ENCODE results near the gene VAV2.
"Not testable (repeated sequence)": the region's sequence is repeated elsewhere in the genome, so short reads cannot be mapped to it uniquely, and the experiment has no call there.

The VAV2 gene

DNA sequence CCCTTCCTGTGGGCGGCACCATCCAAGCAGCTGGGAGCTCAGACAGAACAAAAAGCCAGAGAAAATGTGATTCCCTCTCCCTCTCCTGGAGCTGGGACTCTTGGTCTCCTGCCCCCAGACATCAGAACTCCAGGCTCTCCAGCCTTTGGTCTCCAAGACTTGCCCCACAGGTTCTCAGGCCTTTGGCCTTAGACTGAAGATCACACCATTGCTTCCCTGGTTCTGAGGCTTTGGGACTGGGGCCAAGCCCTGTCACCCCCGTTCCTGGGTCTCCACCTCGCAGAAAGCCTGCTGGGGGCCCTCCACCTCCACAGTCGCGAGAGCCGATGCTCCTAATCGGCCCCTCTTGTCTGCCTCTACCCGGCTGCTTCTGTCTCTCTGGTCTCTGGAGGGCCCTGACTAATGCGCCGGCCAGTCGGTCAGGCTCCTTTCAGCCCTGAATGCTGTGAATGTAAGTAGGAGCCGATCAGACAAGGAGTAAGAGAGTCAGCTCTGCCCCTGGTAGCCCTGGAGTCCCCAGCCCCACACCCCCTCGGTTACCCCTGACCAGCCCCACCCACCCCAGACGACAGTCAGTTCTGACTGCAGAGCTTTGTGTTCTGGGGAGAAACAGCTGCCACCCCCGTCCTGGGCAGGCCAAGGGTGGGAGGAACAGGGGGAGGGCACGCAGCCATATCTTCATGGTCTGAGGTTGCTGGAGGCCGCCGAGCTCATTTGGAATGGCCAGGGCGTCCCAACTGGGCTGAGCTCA is 57.5 kb downstream of the VAV2 start:
- DNase-seq: no peak

GRCh38 chr9:133933426-133934026 is 58.6 kb downstream of the VAV2 start:
- DNase-seq: no peak

GRCh38 chr9:133932633-133933032 is 59.5 kb downstream of the VAV2 start:
- DNase-seq: no peak

- DNase-seq: no peak
Measured at GRCh38 chr9:133932181-133932580, 59.9 kb downstream of the VAV2 start.

DNA sequence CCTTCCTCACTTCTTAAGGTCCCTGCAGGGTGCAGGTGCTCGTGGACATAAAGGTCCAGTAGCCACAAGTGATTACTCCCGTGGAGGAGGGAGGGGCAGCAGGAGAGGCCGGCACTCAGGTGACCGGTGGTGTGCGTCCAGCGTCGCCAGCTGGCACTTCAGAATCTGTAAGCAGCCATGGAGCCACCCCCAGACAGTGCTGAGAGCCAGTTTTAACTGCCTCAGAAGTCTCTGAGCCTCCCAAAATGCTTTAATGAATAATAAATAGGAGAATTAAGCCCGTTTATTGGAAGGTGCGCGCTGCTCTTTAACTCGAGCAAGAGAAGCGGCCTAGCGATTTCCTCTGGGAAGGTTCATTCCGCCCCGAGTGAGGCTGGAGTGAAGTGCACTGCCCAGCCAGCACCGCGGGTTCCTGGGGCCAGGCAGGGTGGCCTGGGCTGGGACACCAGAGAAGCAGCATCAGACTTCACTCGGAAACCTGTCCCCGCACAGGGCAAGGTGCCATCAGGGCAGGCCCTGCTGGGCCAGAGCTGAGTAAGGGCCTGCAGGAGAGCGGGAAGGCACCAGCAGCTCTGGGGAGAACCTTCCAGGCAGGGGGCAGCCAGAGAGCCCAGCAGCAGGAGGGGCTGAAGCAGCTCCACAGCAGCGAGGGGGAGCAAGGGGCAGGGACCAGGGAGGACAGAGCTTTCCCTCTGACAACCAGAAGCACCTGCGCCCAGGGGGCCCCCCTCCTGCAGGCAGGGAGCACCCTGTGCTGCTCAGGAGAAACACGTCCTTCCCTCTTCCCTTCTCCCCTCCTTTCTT is 61.2 kb downstream of the VAV2 start:
- DNase-seq: no peak

- DNase-seq: no peak
Measured at GRCh38 chr9:133930046-133930681, 62.0 kb downstream of the VAV2 start.

- DNase-seq: no peak
Measured at GRCh38 chr9:133929599-133929998, 62.5 kb downstream of the VAV2 start.

DNA sequence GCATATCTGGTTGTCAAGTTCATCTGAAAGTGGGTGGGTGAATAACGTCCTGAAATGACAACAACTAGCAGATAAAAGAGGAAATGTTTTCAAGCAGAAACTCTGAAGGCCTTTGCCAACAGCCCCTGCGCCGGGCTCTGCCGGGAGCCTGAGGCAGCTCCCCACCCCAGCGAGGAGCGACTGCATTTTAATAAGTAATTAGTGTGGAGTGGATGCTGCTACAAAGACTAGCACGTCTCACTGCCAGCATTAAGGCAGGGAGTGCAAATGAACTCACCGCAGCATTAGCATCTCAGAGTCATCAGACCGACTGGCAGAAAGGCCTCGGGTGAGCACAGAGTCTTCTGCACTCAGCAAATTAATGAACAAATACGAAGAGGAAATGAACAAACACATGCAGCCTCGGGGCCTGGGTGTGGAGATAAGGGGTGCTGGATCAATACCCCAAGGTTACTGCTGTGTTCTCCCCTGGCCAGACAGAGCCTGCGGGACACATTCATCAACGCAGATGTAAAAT is 63.8 kb downstream of the VAV2 start:
- no peak for DNase-seq

GRCh38 chr9:133927041-133927440 is 65.1 kb downstream of the VAV2 start:
- no peak for DNase-seq

DNA sequence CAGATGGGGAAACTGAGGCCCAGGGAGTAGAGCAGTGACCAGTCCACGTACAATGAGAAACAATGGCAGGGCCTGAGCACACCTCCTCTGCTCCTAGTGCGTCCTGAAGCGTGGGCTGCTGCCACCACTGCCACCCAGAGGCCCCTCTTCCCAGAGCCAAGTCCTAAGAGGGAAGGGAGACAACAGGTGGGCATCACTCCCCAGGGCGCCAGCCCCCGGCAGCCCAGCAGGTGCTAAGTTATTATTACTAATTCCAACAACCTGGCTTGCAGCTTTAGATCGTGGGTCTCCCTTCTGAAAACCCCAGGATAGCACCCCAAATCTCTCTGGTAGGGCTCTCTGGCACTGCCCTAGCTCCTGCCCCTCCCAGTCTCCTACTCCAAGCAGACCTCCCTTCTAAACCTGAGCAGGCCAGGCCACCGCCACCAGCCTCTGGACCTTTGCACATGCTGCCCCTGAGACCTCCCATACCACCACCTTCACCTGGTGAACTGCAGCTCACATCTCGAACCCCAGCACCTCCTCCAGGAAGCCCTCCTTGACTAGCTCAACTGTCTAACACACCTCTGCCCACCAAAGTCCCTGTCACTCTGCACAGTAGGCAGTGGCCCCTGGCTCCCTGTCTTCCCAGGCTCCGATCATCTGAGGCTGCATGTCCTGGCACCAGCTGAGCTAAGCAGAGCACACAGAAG is 65.8 kb downstream of the VAV2 start:
- DNase-seq: no peak

GRCh38 chr9:133924453-133924852 is 67.7 kb downstream of the VAV2 start:
- DNase-seq: no peak

- not testable (repeated sequence) for DNase-seq
Measured at GRCh38 chr9:133923608-133924007, 68.5 kb downstream of the VAV2 start.

DNA sequence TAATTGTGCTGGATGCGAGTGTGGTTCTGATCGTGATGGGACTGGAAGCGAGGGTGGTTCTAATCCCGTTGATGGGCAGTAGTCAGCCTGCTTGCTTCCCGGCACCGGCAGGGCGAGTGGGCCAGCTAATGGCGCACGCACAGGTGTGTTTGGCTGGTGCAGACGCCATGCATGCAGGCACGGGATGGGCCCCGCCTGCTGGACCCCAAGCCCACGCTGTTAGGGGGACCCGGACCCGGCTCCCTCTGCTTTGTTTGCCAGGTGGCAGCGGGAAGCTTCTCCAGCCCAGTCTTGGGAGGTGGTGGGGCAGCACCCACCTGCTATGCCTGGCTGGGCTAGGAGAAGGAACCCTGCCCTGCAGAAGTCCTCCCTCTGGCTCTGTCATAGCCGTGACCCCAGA is 70.3 kb downstream of the VAV2 start:
- DNase-seq: no peak

GRCh38 chr9:133920471-133920870 is 71.7 kb downstream of the VAV2 start:
- DNase-seq: no peak

- no peak for DNase-seq
Measured at GRCh38 chr9:133919253-133920115, 72.6 kb downstream of the VAV2 start.

- no peak for DNase-seq
Measured at GRCh38 chr9:133918111-133918813, 73.9 kb downstream of the VAV2 start.

GRCh38 chr9:133917375-133917774 is 74.7 kb downstream of the VAV2 start:
- DNase-seq: no peak

DNA sequence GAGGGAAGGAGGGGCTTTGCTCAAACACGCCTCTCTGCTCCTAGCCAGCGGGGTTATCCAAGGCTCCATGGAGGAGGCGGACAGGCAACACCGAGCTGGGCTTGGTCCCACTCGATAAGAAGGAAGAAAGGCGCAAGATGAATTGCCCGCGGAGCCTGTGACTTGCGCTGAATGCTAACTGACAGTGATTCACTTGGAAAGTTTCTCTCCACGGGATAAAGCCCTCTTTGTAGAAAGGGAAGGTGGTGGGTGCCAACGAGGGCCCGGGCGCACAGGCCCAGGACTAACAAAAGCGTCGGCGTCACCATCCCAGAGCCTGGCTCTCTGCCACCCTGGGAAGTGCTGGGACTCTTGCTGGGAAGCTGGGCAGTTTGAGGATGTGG is 76.0 kb downstream of the VAV2 start:
- DNase-seq: no peak

GRCh38 chr9:133915534-133916158 is 76.5 kb downstream of the VAV2 start:
- no peak for DNase-seq
